ENCODE measurements around the gene CHERP. TPM values are rescaled to one million over a fixed set of nuclear protein-coding genes. Genes with fewer than 3 reads are reported as not detected.

The CHERP gene
- total and polyA plus RNA-seq, 2 of the 13 experiments (the other 11 are each of a cell fraction or from before 2014, with no cell fraction given), result 4.3 to 5.4 TPM

DNA sequence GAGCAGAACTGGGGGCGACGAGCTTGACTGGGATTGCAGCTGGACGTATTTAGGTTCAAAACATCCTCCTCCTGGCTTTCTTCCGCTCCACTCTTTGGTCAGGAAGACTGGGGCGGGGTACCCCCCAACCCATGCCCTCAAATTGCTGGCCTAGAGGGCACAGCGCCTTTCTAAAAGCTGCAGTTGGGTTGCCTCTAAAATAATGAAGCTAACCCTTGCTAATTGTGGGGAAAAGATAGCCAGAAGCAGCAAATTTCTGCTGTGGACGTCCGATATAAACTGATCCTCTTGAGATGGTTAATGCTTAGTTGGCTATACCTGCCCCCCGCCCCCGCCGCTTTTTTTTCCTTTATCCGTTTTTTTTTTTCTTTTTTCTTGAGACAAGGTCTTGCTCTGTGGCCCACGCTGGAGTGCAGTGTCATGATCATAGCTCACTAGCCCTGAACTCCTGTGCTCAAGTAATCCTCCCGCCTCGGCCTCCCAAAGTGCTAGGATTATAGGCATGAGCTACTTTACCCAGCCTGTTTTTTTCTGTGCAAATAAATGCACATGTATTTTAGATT lies 754 bp upstream of the CHERP start (continued):
- TF ChIP-seq ZNF30 (CRISPR knock-in tag; IDR thresholded peaks at IDR 0.05) (0 out of 2 replicates have a peak, but pooled peaks have one; percentile 23), SRF (IDR thresholded peaks at IDR 0.05; ENCODE audit: low read depth, low read length) (no peak), PRPF4 (IDR thresholded peaks at IDR 0.05; ENCODE audit: low read depth, low read length, poor library complexity, severe bottlenecking) (no peak), ZFP36L1 (CRISPR knock-in tag; IDR thresholded peaks at IDR 0.05) (no peak), PRMT3 (CRISPR knock-in tag; IDR thresholded peaks at IDR 0.05; ENCODE audit: borderline replicate concordance, low read depth) (0 out of 2 replicates have a peak, but pooled peaks have one; percentile 25), ZNF329 (CRISPR knock-in tag; IDR thresholded peaks at IDR 0.05; ENCODE audit: low read depth) (no peak), MTERF4 (CRISPR knock-in tag; IDR thresholded peaks at IDR 0.05) (peak; percentile 13; the same call in 1 of the 2 replicates), ZNF3 (CRISPR knock-in tag; IDR thresholded peaks at IDR 0.05) (no peak), KDM3A (CRISPR knock-in tag; IDR thresholded peaks at IDR 0.05; ENCODE audit: low read depth) (no peak), ZNF747 (CRISPR knock-in tag; IDR thresholded peaks at IDR 0.05; ENCODE audit: borderline replicate concordance) (no peak), ZNF280D (CRISPR knock-in tag; IDR thresholded peaks at IDR 0.05) (0 out of 2 replicates have a peak, but pooled peaks have one; percentile 4), AFF4 (CRISPR knock-in tag; IDR thresholded peaks at IDR 0.05) (no peak), ZNF770 (CRISPR knock-in tag; IDR thresholded peaks at IDR 0.05) (peak; percentile 67; the same call in 1 of the 2 replicates), ZNF136 (CRISPR knock-in tag; IDR thresholded peaks at IDR 0.05; ENCODE audit: low read depth) (no peak)
- TF ChIP-seq, protein P1, sequence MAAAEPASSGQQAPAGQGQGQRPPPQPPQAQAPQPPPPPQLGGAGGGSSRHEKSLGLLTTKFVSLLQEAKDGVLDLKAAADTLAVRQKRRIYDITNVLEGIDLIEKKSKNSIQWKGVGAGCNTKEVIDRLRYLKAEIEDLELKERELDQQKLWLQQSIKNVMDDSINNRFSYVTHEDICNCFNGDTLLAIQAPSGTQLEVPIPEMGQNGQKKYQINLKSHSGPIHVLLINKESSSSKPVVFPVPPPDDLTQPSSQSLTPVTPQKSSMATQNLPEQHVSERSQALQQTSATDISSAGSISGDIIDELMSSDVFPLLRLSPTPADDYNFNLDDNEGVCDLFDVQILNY (CRISPR knock-in tag; conservative IDR thresholded peaks at IDR 0.05), result no peak
- TF ChIP-seq, protein P2, sequence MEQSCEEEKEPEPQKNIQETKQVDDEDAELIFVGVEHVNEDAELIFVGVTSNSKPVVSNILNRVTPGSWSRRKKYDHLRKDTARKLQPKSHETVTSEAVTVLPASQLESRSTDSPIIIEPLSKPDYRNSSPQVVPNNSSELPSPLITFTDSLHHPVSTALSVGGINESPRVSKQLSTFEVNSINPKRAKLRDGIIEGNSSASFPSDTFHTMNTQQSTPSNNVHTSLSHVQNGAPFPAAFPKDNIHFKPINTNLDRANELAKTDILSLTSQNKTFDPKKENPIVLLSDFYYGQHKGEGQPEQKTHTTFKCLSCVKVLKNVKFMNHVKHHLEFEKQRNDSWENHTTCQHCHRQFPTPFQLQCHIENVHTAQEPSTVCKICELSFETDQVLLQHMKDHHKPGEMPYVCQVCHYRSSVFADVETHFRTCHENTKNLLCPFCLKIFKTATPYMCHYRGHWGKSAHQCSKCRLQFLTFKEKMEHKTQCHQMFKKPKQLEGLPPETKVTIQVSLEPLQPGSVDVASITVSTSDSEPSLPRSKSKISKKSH (CRISPR knock-in tag; IDR thresholded peaks at IDR 0.05; ENCODE audit: borderline replicate concordance), result 0 out of 2 replicates have a peak, but pooled peaks have one; percentile 3

Data from HepG2 (cell line).